ENCODE data around the gene ARHGAP44. TPM values are rescaled to one million over a fixed set of nuclear protein-coding genes. Genes with fewer than 3 reads are reported as not detected.

The ARHGAP44 gene
- total RNA-seq, 5 donors from 2014 or later (not counting 1 experiment from before 2014, with no cell fraction given) = 0.15 to 0.39 (median 0.38) TPM; not detected in 2

DNA sequence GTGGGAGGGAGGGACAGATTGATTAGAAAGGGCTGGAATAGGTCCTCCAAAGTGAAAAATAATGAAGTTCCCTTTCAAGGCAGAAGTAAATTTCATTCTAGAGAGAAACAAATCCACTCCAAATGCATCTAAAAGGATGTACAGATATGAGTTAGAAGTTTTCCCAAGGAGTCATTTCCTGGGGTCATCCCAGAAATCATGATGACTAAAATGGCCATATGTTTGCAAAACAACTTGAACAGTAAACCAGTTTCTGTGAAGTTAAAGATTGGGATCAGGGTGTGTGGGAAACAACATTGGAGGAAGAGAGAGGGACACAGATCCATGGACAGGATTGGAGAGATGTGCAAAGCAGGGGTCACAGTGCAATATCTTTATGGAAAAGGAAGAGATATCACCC, 32.5 kb upstream of the ARHGAP44 start:
- H3K4me3 ChIP-seq (ENCODE audit: control insufficient read depth in 1 of 2, extremely low read depth in 1 of 2, low read length in 1 of 2) = no peak overlapping the region
- H3K27ac ChIP-seq (ENCODE audit: low read length) = no peak overlapping the region
- CTCF ChIA-PET = no interaction called here
- no peak overlapping the region for H3K27ac Mint-ChIP-seq
- no peak for DNase-seq
- H3K9me3 ChIP-seq = no peaks in the 10 kb centered on the region
- no peaks in the 10 kb centered on the region for H3K4me1 ChIP-seq (ENCODE audit: control insufficient read depth in 1 of 2, extremely low read depth in 1 of 2, insufficient read depth in 2 of 2, low read length in 2 of 2)
- H3K27me3 ChIP-seq (replicated peaks in 1 of 2; ENCODE audit: control insufficient read depth in 2 of 2, extremely low read depth in 1 of 2, insufficient read depth in 2 of 2, low read length in 1 of 2) = peaks cover 0 to 4% of the 10 kb centered on the region in 2 experiments
- peaks cover 0 to 3% of the 10 kb centered on the region in 2 donors for H3K27me3 Mint-ChIP-seq
- H3K36me3 Mint-ChIP-seq = no peaks in the 10 kb centered on the region
- no peaks in the 10 kb centered on the region for H3K36me3 ChIP-seq (ENCODE audit: control insufficient read depth in 2 of 2, extremely low read depth in 1 of 2, insufficient read depth in 1 of 2, low read length in 1 of 2)
- POLR2A ChIA-PET = no interaction called here
- H3K4me3 Mint-ChIP-seq = no peak overlapping the region
- H3K4me1 Mint-ChIP-seq = no peaks in the 10 kb centered on the region
- ATAC-seq (replicated peaks in 1 of 4) = no peak
- H3K9me3 Mint-ChIP-seq = peaks cover 2 to 9% (median 4%) of the 10 kb centered on the region in 3 donors

DNA sequence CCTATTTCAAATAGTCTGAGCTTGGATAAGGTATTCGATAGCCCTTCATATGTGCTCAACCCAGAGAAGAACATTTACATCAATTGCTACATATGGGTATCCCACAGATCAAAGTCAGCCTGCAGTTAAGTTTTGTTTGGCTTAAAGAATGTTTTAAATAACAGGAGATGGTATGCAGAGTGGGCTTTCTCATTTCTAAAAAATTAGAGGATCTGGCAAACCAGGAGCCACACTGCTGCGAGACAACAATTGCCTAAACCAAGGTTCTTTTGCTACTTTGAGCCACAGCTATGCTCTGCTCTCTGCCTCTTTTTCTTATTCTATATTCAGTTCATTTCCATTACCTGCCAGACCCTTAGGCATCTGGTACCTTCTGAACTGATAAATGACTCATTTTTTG, 30.2 kb upstream of the ARHGAP44 start:
- peaks cover 0 to 3% of the 10 kb centered on the region in 2 experiments for H3K27me3 ChIP-seq (replicated peaks in 1 of 2; ENCODE audit: control insufficient read depth in 2 of 2, extremely low read depth in 1 of 2, insufficient read depth in 2 of 2, low read length in 1 of 2)
- ChIA-PET CTCF (no interaction called here), POLR2A (no interaction called here)
- no peaks in the 10 kb centered on the region for H3K36me3 ChIP-seq (ENCODE audit: control insufficient read depth in 2 of 2, extremely low read depth in 1 of 2, insufficient read depth in 1 of 2, low read length in 1 of 2)
- H3K27ac Mint-ChIP-seq = no peak overlapping the region
- H3K4me3 Mint-ChIP-seq = no peak overlapping the region
- DNase-seq (no peak), ATAC-seq (replicated peaks in 1 of 4) (no peak)
- H3K4me3 ChIP-seq (ENCODE audit: control insufficient read depth in 1 of 2, extremely low read depth in 1 of 2, low read length in 1 of 2) = no peak overlapping the region
- no peaks in the 10 kb centered on the region for H3K4me1 Mint-ChIP-seq
- no peak overlapping the region for H3K27ac ChIP-seq (ENCODE audit: low read length)
- H3K9me3 Mint-ChIP-seq = peaks cover 2 to 11% (median 9%) of the 10 kb centered on the region in 3 donors
- no CpG with 5 or more reads among the region's 2 CpGs for WGBS (ENCODE audit: insufficient coverage)
- no peaks in the 10 kb centered on the region for H3K9me3 ChIP-seq
- H3K36me3 Mint-ChIP-seq = no peaks in the 10 kb centered on the region
- H3K4me1 ChIP-seq (ENCODE audit: control insufficient read depth in 1 of 2, extremely low read depth in 1 of 2, insufficient read depth in 2 of 2, low read length in 2 of 2) = no peaks in the 10 kb centered on the region
- peaks cover 3 to 4% of the 10 kb centered on the region in 2 donors for H3K27me3 Mint-ChIP-seq

DNA sequence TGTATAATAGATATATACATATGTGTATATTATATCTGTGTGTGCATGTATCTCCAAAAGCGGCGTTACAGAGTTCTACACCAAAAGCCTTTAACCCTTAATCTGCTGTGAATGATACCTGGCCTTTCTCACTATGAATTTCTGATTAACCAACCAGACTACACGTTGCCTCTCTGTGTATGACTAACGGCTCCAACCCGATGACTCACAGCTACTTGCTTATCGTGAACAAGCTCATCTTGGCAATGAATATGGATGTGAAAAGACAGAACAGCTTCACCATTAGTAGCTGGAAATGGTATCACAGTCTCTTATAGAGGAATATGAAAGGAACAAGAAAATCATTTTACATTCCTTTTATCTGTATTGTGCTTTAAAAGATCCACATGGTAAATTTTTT, 23.8 kb upstream of the ARHGAP44 start:
- peaks cover 2 to 8% (median 4%) of the 10 kb centered on the region in 3 donors for H3K9me3 Mint-ChIP-seq
- WGBS (ENCODE audit: insufficient coverage) = 60% methylated on average over 1 of the region's 6 CpGs

DNA sequence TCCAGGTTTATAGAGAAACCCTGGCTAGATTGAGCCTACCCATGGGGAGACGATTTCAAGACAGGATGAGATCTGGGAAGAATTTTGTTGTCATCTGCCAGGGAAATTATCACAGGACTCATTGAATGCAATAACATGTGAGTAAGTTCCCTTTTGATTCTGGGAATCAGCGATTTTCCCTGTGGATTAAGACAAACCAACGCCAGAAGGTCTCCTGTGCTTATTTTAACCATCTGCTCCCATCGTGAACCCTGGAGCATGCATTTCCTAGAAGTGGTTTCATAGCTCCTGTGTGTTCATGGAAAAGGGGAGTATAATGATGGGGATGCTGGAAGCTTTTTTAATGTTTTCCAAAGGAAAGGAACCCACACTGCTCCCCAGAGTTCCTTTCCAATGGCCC, 21.0 kb upstream of the ARHGAP44 start:
- Histone ChIP-seq H3K27me3 (replicated peaks in 1 of 2; ENCODE audit: control insufficient read depth in 2 of 2, extremely low read depth in 1 of 2, insufficient read depth in 2 of 2, low read length in 1 of 2) (peaks cover 0 to 2% of the 10 kb centered on the region in 2 experiments), H3K27ac (ENCODE audit: low read length) (no peak overlapping the region), H3K36me3 (ENCODE audit: control insufficient read depth in 2 of 2, extremely low read depth in 1 of 2, insufficient read depth in 1 of 2, low read length in 1 of 2) (no peaks in the 10 kb centered on the region), H3K4me1 (ENCODE audit: control insufficient read depth in 1 of 2, extremely low read depth in 1 of 2, insufficient read depth in 2 of 2, low read length in 2 of 2) (no peaks in the 10 kb centered on the region), H3K4me3 (ENCODE audit: control insufficient read depth in 1 of 2, extremely low read depth in 1 of 2, low read length in 1 of 2) (no peak overlapping the region), H3K9me3 (no peaks in the 10 kb centered on the region)
- POLR2A ChIA-PET = no interaction called here
- no peak for ATAC-seq (replicated peaks in 1 of 4)
- no peak for DNase-seq
- Mint-ChIP-seq H3K4me1 (no peaks in the 10 kb centered on the region), H3K9me3 (peaks cover 0 to 4% (median 0%) of the 10 kb centered on the region in 3 donors), H3K36me3 (no peaks in the 10 kb centered on the region), H3K27me3 (no peaks in the 10 kb centered on the region), H3K27ac (no peak overlapping the region), H3K4me3 (no peak overlapping the region)
- CTCF ChIA-PET = no interaction called here
- WGBS (ENCODE audit: insufficient coverage) = 83% methylated on average over 2 of the region's 4 CpGs

More for the DNA sequence above, 23.8 kb upstream of the ARHGAP44 start:
- no peak for DNase-seq
- no peak overlapping the region for H3K27ac Mint-ChIP-seq
- Histone ChIP-seq H3K27ac (ENCODE audit: low read length) (no peak overlapping the region), H3K4me1 (ENCODE audit: control insufficient read depth in 1 of 2, extremely low read depth in 1 of 2, insufficient read depth in 2 of 2, low read length in 2 of 2) (no peaks in the 10 kb centered on the region), H3K4me3 (ENCODE audit: control insufficient read depth in 1 of 2, extremely low read depth in 1 of 2, low read length in 1 of 2) (no peak overlapping the region), H3K36me3 (ENCODE audit: control insufficient read depth in 2 of 2, extremely low read depth in 1 of 2, insufficient read depth in 1 of 2, low read length in 1 of 2) (no peaks in the 10 kb centered on the region), H3K9me3 (no peaks in the 10 kb centered on the region), H3K27me3 (replicated peaks in 1 of 2; ENCODE audit: control insufficient read depth in 2 of 2, extremely low read depth in 1 of 2, insufficient read depth in 2 of 2, low read length in 1 of 2) (peaks cover 0 to 3% of the 10 kb centered on the region in 2 experiments)
- CTCF ChIA-PET = no interaction called here
- no peak overlapping the region for H3K4me3 Mint-ChIP-seq
- POLR2A ChIA-PET = no interaction called here
- H3K4me1 Mint-ChIP-seq = no peaks in the 10 kb centered on the region
- no peak for ATAC-seq (replicated peaks in 1 of 4)
- H3K36me3 Mint-ChIP-seq = no peaks in the 10 kb centered on the region
- H3K27me3 Mint-ChIP-seq = peaks cover 0 to 4% of the 10 kb centered on the region in 2 donors

DNA sequence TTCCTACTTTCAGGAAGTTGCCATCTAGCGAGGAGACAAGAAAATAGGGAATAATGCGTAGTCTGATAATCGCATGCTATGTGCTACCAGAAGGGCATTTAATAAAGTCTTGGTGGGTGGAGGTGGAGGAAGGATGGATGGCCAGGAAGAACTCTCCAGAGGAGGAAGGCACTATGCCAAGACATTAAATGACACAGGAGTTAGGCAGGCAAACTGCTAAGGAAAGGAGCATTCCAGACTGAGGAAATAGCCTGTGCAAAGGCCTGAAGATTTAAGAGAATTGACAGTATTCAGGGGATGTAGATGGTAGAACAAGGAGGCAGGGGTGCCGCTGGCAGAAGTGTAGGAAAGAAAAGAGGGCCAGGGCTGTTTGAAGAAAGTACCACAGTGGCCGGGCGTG, 19.3 kb upstream of the ARHGAP44 start:
- Mint-ChIP-seq H3K27me3 (no peaks in the 10 kb centered on the region), H3K36me3 (no peaks in the 10 kb centered on the region), H3K4me3 (no peak overlapping the region), H3K4me1 (no peaks in the 10 kb centered on the region), H3K9me3 (peaks cover 0 to 4% (median 4%) of the 10 kb centered on the region in 3 donors), H3K27ac (no peak overlapping the region)
- DNase-seq = no peak
- Histone ChIP-seq H3K9me3 (no peaks in the 10 kb centered on the region), H3K36me3 (ENCODE audit: control insufficient read depth in 2 of 2, extremely low read depth in 1 of 2, insufficient read depth in 1 of 2, low read length in 1 of 2) (no peaks in the 10 kb centered on the region), H3K4me3 (ENCODE audit: control insufficient read depth in 1 of 2, extremely low read depth in 1 of 2, low read length in 1 of 2) (no peak overlapping the region), H3K27ac (ENCODE audit: low read length) (no peak overlapping the region), H3K4me1 (ENCODE audit: control insufficient read depth in 1 of 2, extremely low read depth in 1 of 2, insufficient read depth in 2 of 2, low read length in 2 of 2) (no peaks in the 10 kb centered on the region), H3K27me3 (replicated peaks in 1 of 2; ENCODE audit: control insufficient read depth in 2 of 2, extremely low read depth in 1 of 2, insufficient read depth in 2 of 2, low read length in 1 of 2) (no peaks in the 10 kb centered on the region)
- ChIA-PET CTCF (no interaction called here), POLR2A (no interaction called here)
- WGBS (ENCODE audit: insufficient coverage) = 100% methylated on average over 3 of the region's 6 CpGs
- no peak for ATAC-seq (replicated peaks in 1 of 4)

DNA sequence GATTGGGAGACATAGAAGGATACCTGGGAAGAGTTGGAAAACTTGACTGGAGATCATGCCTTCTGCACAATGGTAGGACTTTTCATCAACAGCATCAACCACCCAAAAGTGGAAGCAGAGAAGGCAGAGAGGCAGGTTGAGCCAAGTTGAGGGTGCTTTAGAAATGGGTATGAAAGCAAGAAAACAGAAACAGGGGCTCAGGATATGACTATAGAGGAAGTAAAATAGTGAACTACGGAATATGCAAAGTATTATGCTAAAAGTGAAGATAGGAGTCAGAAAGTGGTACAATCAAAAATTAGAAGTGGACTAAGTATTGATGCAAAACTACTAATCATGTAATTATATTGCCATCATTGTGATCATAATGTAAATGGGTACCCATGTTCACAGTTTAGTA, 16.1 kb upstream of the ARHGAP44 start:
- H3K27ac Mint-ChIP-seq = no peak overlapping the region
- Histone ChIP-seq H3K9me3 (no peaks in the 10 kb centered on the region), H3K4me1 (ENCODE audit: control insufficient read depth in 1 of 2, extremely low read depth in 1 of 2, insufficient read depth in 2 of 2, low read length in 2 of 2) (no peaks in the 10 kb centered on the region), H3K27me3 (replicated peaks in 1 of 2; ENCODE audit: control insufficient read depth in 2 of 2, extremely low read depth in 1 of 2, insufficient read depth in 2 of 2, low read length in 1 of 2) (no peaks in the 10 kb centered on the region), H3K27ac (ENCODE audit: low read length) (no peak overlapping the region), H3K36me3 (ENCODE audit: control insufficient read depth in 2 of 2, extremely low read depth in 1 of 2, insufficient read depth in 1 of 2, low read length in 1 of 2) (no peaks in the 10 kb centered on the region), H3K4me3 (ENCODE audit: control insufficient read depth in 1 of 2, extremely low read depth in 1 of 2, low read length in 1 of 2) (no peak overlapping the region)
- H3K27me3 Mint-ChIP-seq = no peaks in the 10 kb centered on the region
- H3K4me3 Mint-ChIP-seq = no peak overlapping the region
- ChIA-PET POLR2A (no interaction called here), CTCF (no interaction called here)
- whole genome bisulfite sequencing (ENCODE audit: insufficient coverage) = no CpG with 5 or more reads among the region's 1 CpG
- H3K9me3 Mint-ChIP-seq = peaks cover 0 to 4% (median 4%) of the 10 kb centered on the region in 3 donors
- no peak for DNase-seq
- ATAC-seq (replicated peaks in 1 of 4) = no peak
- no peaks in the 10 kb centered on the region for H3K36me3 Mint-ChIP-seq
- no peaks in the 10 kb centered on the region for H3K4me1 Mint-ChIP-seq

DNA sequence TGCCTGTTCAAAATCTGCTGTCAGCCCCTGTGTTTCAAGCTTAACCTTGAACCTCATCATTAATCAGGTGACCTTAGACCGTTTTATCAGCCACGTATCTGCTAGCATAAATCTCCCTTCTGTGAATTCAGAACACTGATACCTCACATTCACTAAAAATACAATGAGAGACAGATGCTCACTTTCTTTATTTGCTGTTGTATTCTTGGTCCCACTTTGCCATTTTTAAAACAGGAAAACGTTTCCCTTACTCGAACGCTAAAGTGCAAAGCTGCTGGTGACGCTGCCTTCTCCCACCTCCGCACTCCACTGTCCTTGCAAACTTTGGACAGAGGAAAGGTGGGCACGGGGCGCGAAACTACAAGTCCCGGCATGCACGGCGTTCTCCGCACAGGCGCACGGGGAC, 220 bp upstream of the ARHGAP44 start:
- Mint-ChIP-seq H3K27me3 (peaks cover 21 to 48% of the 10 kb centered on the region in 2 donors), H3K9me3 (no peaks in the 10 kb centered on the region), H3K4me3 (peak overlapping the region; percentile 47 to 56 (median 52)), H3K27ac (no peak overlapping the region), H3K36me3 (no peaks in the 10 kb centered on the region), H3K4me1 (peaks cover 8 to 10% (median 10%) of the 10 kb centered on the region in 3 donors)
- WGBS (ENCODE audit: insufficient coverage) = 3% methylated on average over 16 of the region's 16 CpGs
- Histone ChIP-seq H3K4me3 (ENCODE audit: control insufficient read depth in 1 of 2, extremely low read depth in 1 of 2, low read length in 1 of 2) (peak overlapping the region in 1 of 2 donors; percentile 42), H3K4me1 (ENCODE audit: control insufficient read depth in 1 of 2, extremely low read depth in 1 of 2, insufficient read depth in 2 of 2, low read length in 2 of 2) (peaks cover 0 to 9% of the 10 kb centered on the region in 2 experiments), H3K27me3 (replicated peaks in 1 of 2; ENCODE audit: control insufficient read depth in 2 of 2, extremely low read depth in 1 of 2, insufficient read depth in 2 of 2, low read length in 1 of 2) (peaks cover 3 to 20% of the 10 kb centered on the region in 2 experiments), H3K27ac (ENCODE audit: low read length) (no peak overlapping the region), H3K36me3 (ENCODE audit: control insufficient read depth in 2 of 2, extremely low read depth in 1 of 2, insufficient read depth in 1 of 2, low read length in 1 of 2) (no peaks in the 10 kb centered on the region), H3K9me3 (no peaks in the 10 kb centered on the region)
- ChIA-PET POLR2A (no interaction called here), CTCF (no interaction called here)
- DNase-seq (no peak), ATAC-seq (replicated peaks in 1 of 4) (no peak)
